Effector CD8-positive, alpha-beta T cell (primary cell): ENCODE data around the gene OPN4.
A peak's percentile ranks its signal among the peaks of the same experiment; 100 is the strongest.

Experiments used
- DNase-seq: peaks from one replicate; lab custom pipeline; 2025; lab: John Stamatoyannopoulos, UW

Gene OPN4

DNA sequence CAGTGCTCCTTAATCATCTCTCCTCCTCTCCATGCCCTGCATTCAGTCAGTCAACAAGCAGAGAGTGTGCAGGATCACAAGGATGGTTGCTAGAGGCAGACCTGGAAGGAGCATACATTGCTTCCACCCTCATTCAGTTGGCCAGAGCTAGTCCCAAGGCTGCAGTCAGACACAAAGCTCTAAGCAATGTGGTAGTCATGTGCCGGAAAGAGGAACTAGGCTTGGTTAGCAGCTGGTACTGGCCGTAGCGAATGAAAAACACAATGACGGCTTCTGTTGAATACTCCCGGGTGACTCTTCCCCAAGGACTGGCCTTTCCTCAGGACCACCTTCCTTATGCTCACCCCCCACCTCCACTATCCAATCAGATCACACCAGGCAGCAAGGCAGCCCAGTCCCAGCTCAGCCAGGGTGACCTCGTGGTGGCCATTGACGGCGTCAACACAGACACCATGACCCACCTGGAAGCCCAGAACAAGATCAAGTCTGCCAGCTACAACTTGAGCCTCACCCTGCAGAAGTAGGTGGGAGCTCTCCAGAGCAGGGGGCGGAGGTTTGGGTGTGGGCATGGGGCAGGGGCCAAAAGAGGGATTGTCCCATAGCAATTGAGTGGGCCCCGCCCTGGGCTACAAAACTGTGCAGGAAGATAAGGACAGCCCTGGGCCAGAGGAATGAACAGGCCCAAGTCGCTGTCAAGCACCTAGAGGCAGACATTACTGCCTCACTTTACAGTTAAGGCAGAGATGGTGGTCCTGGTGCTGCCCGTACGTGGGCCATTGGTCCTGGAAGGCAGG, 24.8 kb downstream of the OPN4 start:
- no peak for DNase-seq

DNA sequence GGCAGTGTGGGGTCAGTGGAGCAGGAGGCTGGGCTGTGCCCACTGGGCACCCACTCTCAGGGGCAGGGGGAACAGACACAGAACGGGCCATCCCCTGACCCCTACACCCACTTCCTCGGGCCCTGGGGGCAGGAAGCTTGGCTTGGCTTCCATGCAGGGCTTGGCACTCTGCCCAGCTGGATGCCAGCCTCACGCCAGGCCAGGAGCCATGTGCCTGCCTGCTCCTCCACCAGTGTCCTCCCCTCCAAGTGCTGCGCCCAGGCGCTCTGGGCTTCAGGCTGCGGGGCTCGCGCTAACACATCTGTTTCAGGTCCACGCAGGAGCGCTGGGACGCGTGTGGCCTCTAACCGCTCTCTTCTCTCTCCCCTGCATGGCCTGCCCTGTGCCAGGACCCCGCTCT, 26.7 kb downstream of the OPN4 start:
- no peak for DNase-seq

DNA sequence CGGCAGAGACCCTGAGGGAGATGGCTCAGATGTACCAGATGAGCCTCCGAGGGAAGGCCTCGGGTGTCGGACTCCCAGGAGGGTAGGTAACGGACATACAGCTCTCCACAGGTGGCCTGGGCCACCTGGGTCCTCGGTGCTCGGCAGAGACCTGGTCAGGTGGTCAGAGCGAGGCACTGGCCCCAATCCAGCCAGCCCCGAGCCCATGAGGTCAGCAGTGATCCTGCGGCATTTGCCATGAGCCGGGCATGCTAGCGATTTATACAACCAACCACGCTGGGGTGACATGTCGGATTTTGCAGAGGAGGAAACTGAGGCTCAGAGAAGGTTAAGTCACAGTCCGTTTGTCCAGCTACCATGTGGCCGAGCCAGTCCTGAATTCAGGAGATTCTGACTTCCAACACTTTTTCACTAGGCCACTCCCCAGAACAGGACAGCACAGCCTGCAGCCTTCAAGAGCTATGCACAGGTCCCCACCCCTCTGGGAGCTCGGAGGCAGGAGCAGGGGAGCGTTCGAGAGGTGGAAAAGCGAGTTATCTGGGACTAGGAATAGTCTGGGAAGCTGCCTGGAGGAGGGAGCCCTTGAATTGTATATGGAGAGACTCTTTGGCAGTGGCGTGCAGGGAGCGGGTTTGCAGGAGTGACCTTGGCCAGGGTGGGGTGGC, 27.5 kb downstream of the OPN4 start:
- no peak for DNase-seq

DNA sequence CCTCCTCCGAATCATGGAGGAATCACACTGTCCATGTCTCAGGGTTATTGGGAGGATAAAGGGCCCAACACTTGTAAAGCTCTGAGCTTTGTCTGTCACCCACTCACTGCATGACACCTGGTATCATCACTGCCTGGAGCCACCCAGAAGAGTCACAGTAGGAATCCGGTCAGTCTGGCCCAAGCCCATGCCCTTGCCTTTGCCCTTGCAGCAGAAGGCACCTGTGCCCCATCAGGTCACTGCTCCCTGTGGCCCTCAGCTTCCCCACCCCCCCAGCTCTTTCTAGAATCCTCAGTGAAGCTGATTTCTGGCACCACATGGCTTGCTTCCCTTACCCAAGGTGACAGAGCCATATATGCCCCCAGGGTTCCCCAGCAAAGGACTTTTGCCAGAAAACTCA, 28.3 kb downstream of the OPN4 start:
- no peak for DNase-seq

DNA sequence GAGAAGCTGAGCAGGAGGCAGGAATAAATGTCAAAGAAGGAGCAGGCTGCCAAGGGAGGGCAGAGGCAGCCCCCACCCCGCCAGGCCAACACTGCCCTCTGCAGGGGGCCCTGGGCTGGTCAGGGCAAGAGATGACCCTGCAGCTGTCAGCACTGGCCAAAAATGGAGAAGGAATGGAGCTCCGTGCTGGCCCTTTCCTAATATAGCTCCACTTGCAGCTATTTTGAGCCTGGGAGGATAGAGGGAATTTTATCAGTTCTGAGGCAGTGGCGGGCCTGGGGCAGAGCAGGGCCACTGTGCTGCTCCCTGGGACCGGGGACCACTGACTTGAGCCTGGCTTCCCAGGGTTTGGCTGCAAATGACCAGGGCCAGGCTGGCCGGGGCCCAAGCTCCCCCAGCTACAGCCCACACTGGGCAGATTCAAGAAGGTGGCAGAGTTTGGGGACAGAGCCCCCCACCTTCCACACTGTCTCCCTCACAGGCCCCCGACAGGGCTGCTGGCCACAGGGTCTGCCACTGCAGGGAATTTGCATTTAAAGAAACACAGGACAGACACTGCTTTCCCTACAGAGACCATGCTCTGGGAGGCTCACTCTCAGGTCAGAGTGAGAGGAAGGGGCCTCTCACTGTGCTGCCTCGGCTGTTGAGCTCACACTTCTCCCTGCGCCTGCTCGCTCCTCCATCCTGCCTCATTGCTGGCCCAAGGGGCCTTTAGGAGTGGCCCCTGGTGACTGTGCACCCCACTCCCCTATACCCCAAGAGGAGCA, 30.2 kb downstream of the OPN4 start:
- no peak for DNase-seq

DNA sequence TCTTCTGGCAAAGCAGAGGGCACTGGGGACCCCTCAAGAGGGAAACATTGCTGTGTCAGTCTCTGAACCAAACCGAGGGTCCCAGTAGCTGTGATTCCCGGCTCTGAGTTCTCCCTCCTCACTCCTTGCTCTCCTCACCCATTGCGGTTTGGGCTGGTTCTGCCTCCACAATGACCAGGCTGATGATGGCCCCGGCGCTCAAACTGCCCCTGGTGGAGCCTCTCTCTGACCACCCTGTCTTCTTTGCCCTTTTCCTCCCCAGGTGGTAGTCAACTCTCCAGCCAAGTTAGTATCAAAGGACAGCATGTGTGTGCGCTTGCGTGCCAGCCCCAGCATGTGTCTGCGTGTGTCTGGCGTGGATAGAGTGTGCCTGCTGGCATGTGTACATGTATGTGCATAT, 31.1 kb downstream of the OPN4 start:
- DNase-seq, result no peak

DNA sequence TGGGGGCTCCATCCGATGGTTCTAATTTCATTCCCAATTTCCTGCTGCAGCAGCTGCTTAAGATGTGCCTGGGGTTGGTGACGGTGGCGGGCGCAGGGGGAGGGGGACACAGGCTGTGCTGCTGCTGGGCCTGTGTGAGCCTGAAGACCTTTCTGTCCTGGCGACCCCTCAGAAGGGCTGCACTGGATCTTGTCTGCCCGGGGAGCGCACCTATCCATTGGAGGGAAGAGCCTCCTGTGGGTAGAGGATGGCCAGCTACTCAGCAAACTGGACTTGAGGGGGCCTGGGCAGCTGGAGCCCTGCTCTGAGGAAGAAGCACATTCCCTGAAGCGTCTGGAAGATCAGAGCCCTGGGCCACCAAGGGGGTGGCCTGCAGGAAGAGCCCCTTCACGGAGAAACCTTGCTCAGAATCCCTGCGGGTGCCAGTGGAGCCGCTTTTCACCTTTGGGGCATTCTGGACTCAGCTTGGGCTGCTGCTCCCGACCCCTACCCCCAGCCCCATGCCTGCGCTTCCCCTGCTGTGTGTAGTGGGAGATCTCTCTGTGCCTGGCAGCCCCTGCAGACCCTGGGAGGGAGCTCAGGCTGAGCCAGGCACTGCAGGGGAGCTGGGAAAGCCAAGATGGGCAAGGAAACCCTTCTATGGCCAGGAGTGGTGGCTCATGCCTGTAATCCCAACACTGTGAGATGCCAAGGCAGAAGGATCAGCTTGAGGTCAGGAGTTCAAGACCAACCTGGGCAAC, 31.7 kb downstream of the OPN4 start:
- DNase-seq, result no peak

DNA sequence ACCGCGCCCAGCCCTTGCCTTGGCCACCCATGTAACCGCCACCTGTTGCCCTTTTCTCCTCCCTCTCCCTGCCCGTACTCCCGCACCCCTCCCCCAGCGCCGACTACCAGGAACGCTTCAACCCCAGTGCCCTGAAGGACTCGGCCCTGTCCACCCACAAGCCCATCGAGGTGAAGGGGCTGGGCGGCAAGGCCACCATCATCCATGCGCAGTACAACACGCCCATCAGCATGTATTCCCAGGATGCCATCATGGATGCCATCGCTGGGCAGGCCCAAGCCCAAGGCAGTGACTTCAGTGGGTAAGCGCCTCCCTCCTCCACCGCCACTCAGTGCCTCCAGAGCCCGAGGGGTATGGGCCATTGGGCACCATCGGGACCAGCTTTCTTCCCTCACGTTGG, 32.6 kb downstream of the OPN4 start:
- DNase-seq, result no peak

DNA sequence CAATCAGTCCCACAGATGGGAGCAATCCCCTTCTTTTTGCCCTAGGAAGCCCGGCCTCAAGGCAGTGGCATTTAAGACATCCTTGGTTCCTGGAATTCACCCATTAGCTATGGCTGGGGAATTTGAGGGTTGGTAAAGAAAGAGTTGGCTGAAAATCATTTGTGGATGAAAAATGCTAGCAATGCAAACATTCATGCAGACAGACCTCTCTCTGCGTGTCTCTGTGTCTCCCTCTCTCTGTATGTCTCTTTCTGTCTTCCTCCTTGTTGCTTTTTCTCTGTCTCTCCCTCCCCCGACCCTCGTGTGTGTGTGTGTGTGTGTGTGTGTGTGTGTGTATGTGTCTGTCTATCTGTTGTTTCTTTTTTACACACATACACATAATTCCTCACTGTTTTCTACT, 33.4 kb downstream of the OPN4 start:
- DNase-seq, result no peak

DNA sequence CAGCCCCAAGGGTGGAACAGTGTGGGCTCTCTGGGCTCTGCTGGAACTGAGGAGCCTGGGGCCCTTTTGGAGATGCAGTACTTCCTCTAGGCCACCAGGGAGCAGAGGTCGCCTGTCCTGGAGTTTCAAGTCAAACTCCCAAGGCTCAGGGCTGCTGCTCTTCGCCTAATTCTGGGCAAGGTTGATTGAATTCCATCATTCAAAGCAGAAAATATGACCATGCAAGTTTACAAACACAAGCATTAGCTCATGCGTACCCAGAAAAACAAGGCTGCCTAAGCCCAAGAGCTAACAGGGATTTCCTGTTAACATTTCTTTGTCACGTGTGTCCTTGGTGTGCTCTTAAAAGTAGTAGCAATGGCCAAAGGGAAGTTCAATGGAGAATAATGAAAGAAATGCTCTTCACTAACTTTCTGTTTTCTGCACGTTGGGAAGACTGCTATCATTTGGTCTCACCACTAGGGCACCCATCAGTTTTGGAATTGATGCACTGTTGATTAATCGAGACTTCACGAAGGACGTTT, 34.1 kb downstream of the OPN4 start:
- peak; percentile 8 for DNase-seq

DNA sequence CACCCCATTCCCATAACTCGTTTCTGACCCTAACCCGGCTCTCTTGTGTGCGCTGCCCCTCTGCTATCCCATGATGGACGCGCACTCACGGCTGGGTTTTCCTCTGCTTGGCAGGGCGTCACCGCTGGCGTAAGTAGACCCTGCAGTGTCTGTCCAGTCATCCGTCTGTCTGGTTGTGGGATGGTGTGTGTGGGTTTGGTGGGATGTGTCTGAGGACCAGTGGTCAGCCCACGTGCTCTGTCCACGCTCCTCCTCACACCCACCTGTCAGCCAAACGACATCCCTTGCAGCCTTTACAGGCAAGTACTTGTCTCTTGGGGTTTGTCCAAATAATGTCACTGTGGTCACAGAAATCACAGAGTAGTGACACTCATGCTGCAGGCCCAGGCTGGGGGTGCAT, 34.8 kb downstream of the OPN4 start:
- DNase-seq, result no peak

DNA sequence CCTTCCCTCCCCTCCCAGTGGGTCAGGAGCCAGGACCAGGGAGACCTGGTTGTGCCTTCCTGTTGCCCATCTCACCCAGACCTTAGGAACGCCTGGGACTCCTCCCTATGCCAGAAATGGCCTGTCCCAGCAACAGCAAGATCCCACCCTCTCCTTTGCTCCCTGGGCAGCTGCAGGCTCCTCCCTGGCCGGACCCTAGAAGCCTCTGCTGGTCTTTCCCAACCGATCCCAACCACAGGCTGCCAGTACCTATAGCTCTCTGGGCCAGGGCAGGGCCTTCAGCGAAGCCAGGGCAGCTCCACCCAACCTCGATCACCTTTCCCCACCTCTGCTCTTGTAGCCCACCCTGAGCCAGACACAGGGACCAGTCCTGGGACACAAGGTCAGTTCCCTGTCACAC, 35.9 kb downstream of the OPN4 start:
- DNase-seq, result no peak

DNA sequence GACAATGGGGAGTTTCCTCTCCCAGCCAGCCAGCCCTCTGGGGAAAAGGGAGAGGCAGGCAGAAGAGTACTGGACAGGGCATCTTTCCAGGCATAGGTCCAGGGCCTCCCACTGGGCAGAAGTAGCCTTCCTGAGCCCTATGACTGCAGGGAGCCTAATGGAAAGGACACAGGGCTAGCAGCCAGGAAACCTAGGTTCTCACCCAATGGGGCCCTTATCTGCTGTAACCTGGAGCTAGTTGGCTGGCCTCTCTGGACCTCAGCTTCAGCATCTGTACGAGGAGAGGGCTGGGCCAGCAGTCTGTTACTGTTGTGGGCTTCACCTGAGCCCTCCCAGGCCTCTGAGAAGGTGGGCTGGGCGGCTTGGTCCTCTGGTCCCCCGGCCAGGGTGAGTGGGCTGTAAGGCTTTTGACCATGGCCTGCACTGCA, 36.3 kb downstream of the OPN4 start:
- DNase-seq, result no peak

DNA sequence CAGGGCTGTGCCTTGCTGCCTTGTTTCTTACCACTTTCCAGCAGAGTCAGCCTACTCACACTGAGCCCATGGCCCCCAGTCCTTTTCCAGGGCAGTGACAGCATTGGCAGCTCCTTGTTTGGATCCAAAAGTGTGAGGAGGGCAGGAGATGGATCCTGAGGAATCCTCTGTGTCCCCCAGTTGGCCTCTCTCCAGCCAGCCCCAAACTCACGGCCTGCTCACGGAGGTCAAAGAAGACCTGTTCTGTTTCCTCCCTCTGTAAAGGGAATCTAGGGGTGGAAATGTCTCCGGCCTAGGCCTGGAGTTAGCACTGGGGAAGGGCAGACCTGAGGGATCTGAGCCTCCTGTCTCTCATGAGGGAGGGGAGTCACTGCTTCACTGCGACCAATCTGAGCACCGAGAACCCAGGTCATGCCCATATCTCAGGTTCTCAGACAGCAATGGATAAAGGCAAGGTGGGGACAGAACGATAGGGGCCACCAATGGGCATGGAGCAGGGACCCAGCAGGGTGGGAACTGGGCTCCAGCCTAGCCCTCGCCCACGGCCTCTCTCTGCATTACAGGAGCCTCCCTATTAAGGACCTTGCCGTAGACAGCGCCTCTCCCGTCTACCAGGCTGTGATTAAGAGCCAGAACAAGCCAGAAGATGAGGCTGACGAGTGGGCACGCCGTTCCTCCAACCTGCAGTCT, 37.1 kb downstream of the OPN4 start:
- DNase-seq, result no peak

DNA sequence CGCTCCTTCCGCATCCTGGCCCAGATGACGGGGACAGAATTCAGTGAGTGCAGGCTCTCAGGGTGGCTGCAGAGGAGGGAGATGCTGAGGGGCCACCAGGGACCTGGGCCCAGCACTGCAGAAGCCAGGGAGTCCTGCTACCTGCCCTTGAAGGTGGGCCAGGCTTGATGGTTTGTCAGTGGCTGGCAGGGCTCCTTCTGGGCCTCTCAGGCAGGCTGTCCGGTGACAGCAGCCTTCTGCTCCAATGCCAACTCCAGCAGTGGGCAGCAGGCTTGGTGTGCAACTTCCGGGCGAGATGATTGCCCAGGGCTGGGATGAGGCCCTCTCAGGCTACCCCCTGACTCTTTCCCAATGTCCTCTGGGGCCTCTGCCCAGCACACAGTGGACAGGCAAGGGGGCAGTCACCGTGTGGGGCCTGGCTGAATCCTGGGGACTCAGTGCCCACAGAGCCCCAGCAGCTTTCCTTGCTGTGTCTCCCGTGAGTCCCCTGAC, 37.7 kb downstream of the OPN4 start:
- no peak for DNase-seq

DNA sequence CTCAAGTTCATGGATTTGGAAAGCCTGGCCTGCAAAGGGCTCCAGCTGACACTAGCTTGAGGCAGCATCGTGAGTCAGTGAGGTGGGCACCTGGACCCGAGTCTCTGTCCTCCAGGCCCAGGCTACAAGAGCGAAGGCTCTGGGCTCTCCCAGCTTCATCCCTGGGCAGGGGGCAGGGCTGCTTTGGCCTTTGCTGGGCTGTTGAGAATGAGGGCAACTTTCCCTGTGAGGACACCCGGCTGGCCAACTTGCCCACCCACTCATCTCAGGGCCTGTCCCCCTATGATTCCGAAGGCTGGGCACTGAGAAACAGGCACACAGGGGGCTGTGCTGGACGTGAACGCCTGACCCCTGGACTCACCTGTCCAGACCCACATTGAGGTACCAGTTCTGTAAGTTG, 38.3 kb downstream of the OPN4 start:
- no peak for DNase-seq

DNA sequence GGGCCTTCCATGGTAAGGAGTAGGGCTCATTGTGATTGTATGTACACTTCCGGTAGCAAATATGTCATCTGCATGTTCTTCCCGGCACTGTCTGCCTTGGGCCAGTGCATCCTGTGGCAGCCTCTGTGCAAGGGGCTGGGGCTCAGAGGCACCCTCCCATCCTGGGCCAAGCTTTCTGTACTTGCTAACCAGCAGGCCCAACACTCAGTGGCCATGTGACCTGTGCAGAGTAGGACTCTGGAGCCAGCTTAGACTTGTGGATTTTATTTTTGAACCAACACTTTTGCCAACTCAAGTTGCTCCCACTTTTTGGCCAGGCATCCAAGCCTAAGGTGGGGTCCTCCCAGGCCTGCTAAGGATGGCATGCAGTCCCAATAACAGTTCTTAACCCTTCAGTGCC, 38.9 kb downstream of the OPN4 start:
- DNase-seq, result no peak

DNA sequence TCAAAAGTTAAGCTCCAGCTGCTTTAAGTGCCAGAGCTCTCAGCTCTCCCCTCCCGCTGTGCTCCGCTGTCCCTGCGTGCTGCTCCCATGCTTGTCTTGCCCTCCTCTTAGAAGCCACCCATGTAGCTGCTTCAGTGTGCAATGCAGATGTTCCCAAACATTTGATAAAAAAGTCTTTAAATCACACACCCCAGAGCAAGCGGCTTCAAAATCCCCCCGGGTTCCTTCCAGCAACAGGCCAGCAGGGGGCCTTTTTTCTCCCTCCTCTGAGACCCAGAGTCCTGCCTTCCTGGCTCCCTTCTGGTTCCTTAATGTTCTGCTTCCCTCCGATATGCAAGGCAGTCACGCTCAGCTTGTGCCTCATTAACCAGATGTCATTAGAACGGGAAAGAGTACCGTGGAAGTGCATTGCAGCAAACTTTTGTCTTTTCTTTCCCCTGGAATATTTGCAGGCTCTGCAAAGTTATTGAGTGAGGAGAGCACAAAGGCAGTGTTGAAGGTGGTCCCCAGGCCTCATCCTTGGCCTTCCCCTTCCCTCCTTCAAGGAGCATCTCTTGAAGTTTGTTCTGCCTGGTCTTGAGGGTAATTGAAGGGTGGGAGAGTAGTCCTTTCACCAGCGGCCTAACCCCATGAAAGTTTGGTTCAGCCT, 39.5 kb downstream of the OPN4 start:
- DNase-seq, result peak; percentile 11

DNA sequence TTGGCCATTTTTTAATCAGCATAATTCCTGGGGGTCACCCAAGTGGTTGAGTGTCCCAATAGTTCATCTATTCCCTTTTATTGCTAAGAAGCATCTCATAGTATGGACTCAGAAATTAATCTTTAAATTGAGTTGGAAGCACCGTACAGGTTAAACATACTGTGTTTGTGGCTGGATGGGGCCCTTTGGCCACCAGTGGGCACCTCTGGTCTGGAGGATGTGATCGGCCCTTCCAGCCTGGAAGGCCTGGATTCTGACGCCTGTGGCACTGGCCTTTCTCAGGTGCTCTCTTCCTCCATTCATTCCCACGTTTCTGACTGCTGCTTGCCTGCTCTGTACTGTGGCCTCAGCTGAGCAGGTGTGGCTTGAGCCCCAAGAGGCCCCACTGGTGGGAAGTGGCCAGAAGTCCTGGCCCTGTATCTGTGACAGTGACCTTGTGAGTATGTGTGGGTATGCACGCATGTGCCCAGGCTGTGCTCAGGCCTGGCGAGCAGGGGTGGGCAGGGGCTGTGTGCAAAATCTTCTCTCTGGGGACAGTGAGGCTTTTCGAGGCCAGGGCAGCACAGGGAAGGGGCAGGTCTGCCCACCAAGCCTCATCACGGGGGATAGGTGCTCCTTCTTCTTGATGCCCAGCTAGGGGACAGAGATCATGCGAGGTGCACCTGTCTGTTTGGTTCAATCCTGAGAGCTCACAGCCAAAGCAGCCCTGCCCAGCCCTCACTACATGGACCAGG, 44.0 kb downstream of the OPN4 start:
- no peak for DNase-seq

DNA sequence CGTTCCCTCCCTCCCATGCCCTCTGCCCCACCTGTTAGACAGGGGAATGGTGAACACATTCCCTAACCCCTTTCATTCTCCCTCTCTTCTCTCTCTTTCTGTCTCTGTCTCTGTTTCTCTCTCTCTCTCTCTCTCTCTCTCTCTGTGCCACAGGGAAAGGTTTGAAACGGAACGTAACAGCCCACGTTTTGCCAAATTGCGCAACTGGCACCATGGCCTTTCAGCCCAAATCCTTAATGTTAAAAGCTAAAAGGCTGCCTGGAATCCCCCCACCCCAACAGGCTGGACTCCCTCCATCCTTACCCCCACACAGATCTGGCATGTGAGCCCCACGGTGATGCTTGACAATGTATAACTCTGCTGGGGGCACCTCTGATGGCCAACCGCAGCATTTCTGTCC, 44.8 kb downstream of the OPN4 start:
- no peak for DNase-seq
